Coronary artery (tissue), 2 donors: ENCODE data around the gene SNCA.

Experiments
- DNase-seq: peaks from one replicate; pipeline ENCODE4 v3.0.0-alpha.2; 2017; ENCODE audit warnings: low spot score
- H3K27ac ChIP-seq, 2 donors: fragments of 200-600 bp; sonication (generic); one replicate each; pipeline ENCODE4 v1.5.1; 2016 to 2019
- H3K4me3 ChIP-seq: fragments of 200-600 bp; sonication (generic); 2 replicates; pipeline ENCODE4 v1.5.1; 2016; ENCODE audit warnings: mild to moderate bottlenecking, moderate library complexity
- CTCF ChIP-seq: fragments of 200-600 bp; sonication (generic); IDR thresholded peaks from one replicate; pipeline ENCODE4 v1.5.1; 2019; ENCODE audit warnings: antibody characterized with exemption

Gene SNCA

GRCh38 chr4:89746377-89746776 lies 90.6 kb downstream of the SNCA start:
- DNase-seq = no peak
- H3K27ac ChIP-seq = no peak overlapping the region
- TF ChIP-seq CTCF = no peak
- H3K4me3 ChIP-seq = no peak overlapping the region

GRCh38 chr4:89745708-89746107 lies 91.3 kb downstream of the SNCA start:
- Histone ChIP-seq H3K4me3 (no peak overlapping the region), H3K27ac (no peak overlapping the region)
- no peak for TF ChIP-seq CTCF
- no peak for DNase-seq

DNA sequence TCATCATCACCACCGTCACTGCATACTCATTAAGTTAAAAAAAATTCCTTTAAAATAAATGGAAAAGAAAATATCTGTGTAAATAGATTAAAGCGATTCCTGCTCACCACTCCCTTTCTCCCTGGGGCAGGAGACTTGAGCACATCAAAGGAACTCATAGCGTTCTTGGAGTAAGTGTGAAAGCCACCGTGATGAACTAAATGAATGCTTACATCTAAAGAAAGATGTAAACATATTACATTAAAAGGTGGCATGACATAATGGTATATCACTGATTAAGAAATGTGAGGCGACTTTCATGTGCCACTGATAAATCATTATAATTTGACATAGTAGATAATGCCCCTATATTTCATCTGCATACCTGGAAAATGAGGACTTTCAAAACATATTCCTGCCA lies 92.0 kb downstream of the SNCA start:
- TF ChIP-seq CTCF = no peak
- Histone ChIP-seq H3K4me3 (no peak overlapping the region), H3K27ac (no peak overlapping the region)
- no peak for DNase-seq

GRCh38 chr4:89741768-89742167 lies 95.2 kb downstream of the SNCA start:
- Histone ChIP-seq H3K4me3 (no peak overlapping the region), H3K27ac (no peak overlapping the region)
- no peak for DNase-seq
- TF ChIP-seq CTCF = no peak

DNA sequence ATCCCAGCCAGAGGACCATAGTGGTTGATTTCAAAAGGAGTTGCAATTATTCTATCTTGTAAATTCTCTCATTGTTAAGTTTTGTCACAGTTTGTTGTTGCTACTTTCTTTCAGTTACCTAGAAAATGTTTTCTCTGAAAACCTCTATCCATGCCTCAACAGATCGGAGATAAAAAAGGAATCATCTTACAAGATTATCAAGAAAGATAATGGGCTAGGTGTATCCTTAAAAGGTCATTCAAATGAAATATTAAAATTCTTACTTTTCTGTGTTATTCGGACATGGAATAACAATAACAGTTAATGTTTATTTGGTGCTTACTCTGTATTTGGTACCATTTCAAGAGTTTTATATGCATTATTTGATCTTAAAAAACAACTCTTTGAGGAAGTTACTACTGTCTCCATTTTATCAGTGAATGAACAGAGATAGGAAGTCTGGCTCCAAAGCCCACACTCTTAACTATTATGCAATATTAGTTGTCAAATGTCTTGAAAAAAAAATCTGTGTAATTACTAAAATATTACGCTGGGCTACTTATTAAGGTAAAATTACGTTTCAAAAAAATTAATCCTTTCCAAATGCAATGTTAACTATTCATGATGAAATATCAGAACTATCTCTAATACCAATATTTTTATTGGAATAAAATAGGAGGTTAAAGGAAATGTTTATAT lies 97.5 kb downstream of the SNCA start:
- no peak for TF ChIP-seq CTCF
- H3K4me3 ChIP-seq = no peak overlapping the region
- H3K27ac ChIP-seq = no peak overlapping the region
- no peak for DNase-seq

DNA sequence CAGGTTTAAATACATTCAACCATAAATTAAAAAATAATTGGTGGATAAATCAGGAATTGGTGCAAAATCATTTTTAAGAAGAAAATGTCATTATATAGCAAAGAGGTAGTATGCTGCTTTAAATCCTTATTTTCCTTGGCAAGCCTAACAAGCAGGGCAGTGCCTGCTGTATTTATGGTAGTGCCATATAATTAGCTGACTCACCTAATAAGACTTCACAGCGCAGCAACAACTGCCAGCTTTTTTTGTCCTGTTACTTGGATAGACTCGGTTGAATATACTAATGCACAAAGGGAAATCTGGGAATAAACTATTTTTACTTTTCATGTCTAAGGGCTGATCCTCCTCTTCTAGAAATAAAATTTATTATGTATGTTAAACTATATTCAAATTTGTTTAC lies 99.1 kb downstream of the SNCA start:
- DNase-seq = no peak
- no peak for TF ChIP-seq CTCF
- no peak overlapping the region for H3K4me3 ChIP-seq
- H3K27ac ChIP-seq = no peak overlapping the region

- TF ChIP-seq CTCF = no peak
- Histone ChIP-seq H3K27ac (no peak overlapping the region), H3K4me3 (no peak overlapping the region)
- no peak for DNase-seq
Measured at GRCh38 chr4:89733946-89734345, 103.0 kb downstream of the SNCA start.
